Measurements from ENCODE around the gene BMPER.

BMPER gene

GRCh38 chr7:34034728-34035127, 129.4 kb downstream of the BMPER start:
- Histone ChIP-seq H3K36me3 (ENCODE audit: control insufficient read depth, insufficient read depth, low read length) (no peaks in the 10 kb centered on the region), H3K9ac (ENCODE audit: low read depth, low read length) (no peak overlapping the region), H3K4me1 (ENCODE audit: control insufficient read depth, insufficient read depth, low read length) (peaks cover 9% of the 10 kb centered on the region; the same call in 1 of the 2 replicates), H3K27ac (ENCODE audit: low read depth, low read length) (no peak overlapping the region), H3K4me3 (ENCODE audit: low read depth, low read length) (no peak overlapping the region), H3K9me3 (ENCODE audit: control insufficient read depth, insufficient read depth, low read length) (no peaks in the 10 kb centered on the region), H3K27me3 (ENCODE audit: control insufficient read depth, insufficient read depth, low read length) (no peaks in the 10 kb centered on the region)

GRCh38 chr7:34036051-34036920, 130.9 kb downstream of the BMPER start:
- Histone ChIP-seq H3K9ac (ENCODE audit: low read depth, low read length) (no peak overlapping the region), H3K4me1 (ENCODE audit: control insufficient read depth, insufficient read depth, low read length) (peaks cover 12% of the 10 kb centered on the region), H3K9me3 (ENCODE audit: control insufficient read depth, insufficient read depth, low read length) (no peaks in the 10 kb centered on the region), H3K4me3 (ENCODE audit: low read depth, low read length) (no peak overlapping the region), H3K27me3 (ENCODE audit: control insufficient read depth, insufficient read depth, low read length) (no peaks in the 10 kb centered on the region), H3K36me3 (ENCODE audit: control insufficient read depth, insufficient read depth, low read length) (no peaks in the 10 kb centered on the region), H3K27ac (ENCODE audit: low read depth, low read length) (no peak overlapping the region)

GRCh38 chr7:34036972-34037792, 131.8 kb downstream of the BMPER start:
- no peak overlapping the region for H3K9ac ChIP-seq (ENCODE audit: low read depth, low read length)
- H3K27ac ChIP-seq (ENCODE audit: low read depth, low read length): no peak overlapping the region
- H3K36me3 ChIP-seq (ENCODE audit: control insufficient read depth, insufficient read depth, low read length): no peaks in the 10 kb centered on the region
- no peaks in the 10 kb centered on the region for H3K9me3 ChIP-seq (ENCODE audit: control insufficient read depth, insufficient read depth, low read length)
- peaks cover 17% of the 10 kb centered on the region for H3K4me1 ChIP-seq (ENCODE audit: control insufficient read depth, insufficient read depth, low read length)
- no peaks in the 10 kb centered on the region for H3K27me3 ChIP-seq (ENCODE audit: control insufficient read depth, insufficient read depth, low read length)
- no peak overlapping the region for H3K4me3 ChIP-seq (ENCODE audit: low read depth, low read length)

- no peak overlapping the region for H3K4me3 ChIP-seq (ENCODE audit: low read depth, low read length)
- no peaks in the 10 kb centered on the region for H3K36me3 ChIP-seq (ENCODE audit: control insufficient read depth, insufficient read depth, low read length)
- peaks cover 17% of the 10 kb centered on the region for H3K4me1 ChIP-seq (ENCODE audit: control insufficient read depth, insufficient read depth, low read length)
- no peaks in the 10 kb centered on the region for H3K27me3 ChIP-seq (ENCODE audit: control insufficient read depth, insufficient read depth, low read length)
- no peak overlapping the region for H3K9ac ChIP-seq (ENCODE audit: low read depth, low read length)
- no peaks in the 10 kb centered on the region for H3K9me3 ChIP-seq (ENCODE audit: control insufficient read depth, insufficient read depth, low read length)
- no peak overlapping the region for H3K27ac ChIP-seq (ENCODE audit: low read depth, low read length)
Observed at GRCh38 chr7:34038816-34039470, 133.6 kb downstream of the BMPER start.

- H3K27me3 ChIP-seq (ENCODE audit: control insufficient read depth, insufficient read depth, low read length): no peaks in the 10 kb centered on the region
- no peak overlapping the region for H3K4me3 ChIP-seq (ENCODE audit: low read depth, low read length)
- no peaks in the 10 kb centered on the region for H3K36me3 ChIP-seq (ENCODE audit: control insufficient read depth, insufficient read depth, low read length)
- no peaks in the 10 kb centered on the region for H3K9me3 ChIP-seq (ENCODE audit: control insufficient read depth, insufficient read depth, low read length)
- H3K27ac ChIP-seq (ENCODE audit: low read depth, low read length): no peak overlapping the region
- no peak overlapping the region for H3K9ac ChIP-seq (ENCODE audit: low read depth, low read length)
- H3K4me1 ChIP-seq (ENCODE audit: control insufficient read depth, insufficient read depth, low read length): peaks cover 15% of the 10 kb centered on the region
Observed at GRCh38 chr7:34041707-34042106, 136.4 kb downstream of the BMPER start.

GRCh38 chr7:34042406-34042805, 137.1 kb downstream of the BMPER start:
- H3K4me1 ChIP-seq (ENCODE audit: control insufficient read depth, insufficient read depth, low read length): peaks cover 15% of the 10 kb centered on the region
- H3K9me3 ChIP-seq (ENCODE audit: control insufficient read depth, insufficient read depth, low read length): no peaks in the 10 kb centered on the region
- H3K9ac ChIP-seq (ENCODE audit: low read depth, low read length): no peak overlapping the region
- no peak overlapping the region for H3K4me3 ChIP-seq (ENCODE audit: low read depth, low read length)
- no peak overlapping the region for H3K27ac ChIP-seq (ENCODE audit: low read depth, low read length)
- H3K36me3 ChIP-seq (ENCODE audit: control insufficient read depth, insufficient read depth, low read length): no peaks in the 10 kb centered on the region
- H3K27me3 ChIP-seq (ENCODE audit: control insufficient read depth, insufficient read depth, low read length): no peaks in the 10 kb centered on the region

GRCh38 chr7:34043461-34044305, 138.3 kb downstream of the BMPER start:
- Histone ChIP-seq H3K27me3 (ENCODE audit: control insufficient read depth, insufficient read depth, low read length) (no peaks in the 10 kb centered on the region), H3K9ac (ENCODE audit: low read depth, low read length) (no peak overlapping the region), H3K4me1 (ENCODE audit: control insufficient read depth, insufficient read depth, low read length) (peaks cover 15% of the 10 kb centered on the region), H3K36me3 (ENCODE audit: control insufficient read depth, insufficient read depth, low read length) (no peaks in the 10 kb centered on the region), H3K9me3 (ENCODE audit: control insufficient read depth, insufficient read depth, low read length) (no peaks in the 10 kb centered on the region), H3K4me3 (ENCODE audit: low read depth, low read length) (no peak overlapping the region), H3K27ac (ENCODE audit: low read depth, low read length) (no peak overlapping the region)

GRCh38 chr7:34044306-34044643, 138.9 kb downstream of the BMPER start:
- peaks cover 15% of the 10 kb centered on the region for H3K4me1 ChIP-seq (ENCODE audit: control insufficient read depth, insufficient read depth, low read length)

GRCh38 chr7:34044734-34045353, 139.5 kb downstream of the BMPER start:
- Histone ChIP-seq H3K27ac (ENCODE audit: low read depth, low read length) (no peak overlapping the region), H3K9me3 (ENCODE audit: control insufficient read depth, insufficient read depth, low read length) (no peaks in the 10 kb centered on the region), H3K36me3 (ENCODE audit: control insufficient read depth, insufficient read depth, low read length) (no peaks in the 10 kb centered on the region), H3K4me3 (ENCODE audit: low read depth, low read length) (no peak overlapping the region), H3K4me1 (ENCODE audit: control insufficient read depth, insufficient read depth, low read length) (peaks cover 15% of the 10 kb centered on the region), H3K9ac (ENCODE audit: low read depth, low read length) (no peak overlapping the region), H3K27me3 (ENCODE audit: control insufficient read depth, insufficient read depth, low read length) (no peaks in the 10 kb centered on the region)

More at GRCh38 chr7:34044306-34044643, 138.9 kb downstream of the BMPER start:
- H3K9ac ChIP-seq (ENCODE audit: low read depth, low read length): no peak overlapping the region
- no peaks in the 10 kb centered on the region for H3K9me3 ChIP-seq (ENCODE audit: control insufficient read depth, insufficient read depth, low read length)
- no peak overlapping the region for H3K27ac ChIP-seq (ENCODE audit: low read depth, low read length)
- no peaks in the 10 kb centered on the region for H3K36me3 ChIP-seq (ENCODE audit: control insufficient read depth, insufficient read depth, low read length)
- H3K4me3 ChIP-seq (ENCODE audit: low read depth, low read length): no peak overlapping the region
- no peaks in the 10 kb centered on the region for H3K27me3 ChIP-seq (ENCODE audit: control insufficient read depth, insufficient read depth, low read length)

- Histone ChIP-seq H3K4me3 (ENCODE audit: low read depth, low read length) (no peak overlapping the region), H3K27ac (ENCODE audit: low read depth, low read length) (no peak overlapping the region), H3K9me3 (ENCODE audit: control insufficient read depth, insufficient read depth, low read length) (no peaks in the 10 kb centered on the region), H3K27me3 (ENCODE audit: control insufficient read depth, insufficient read depth, low read length) (no peaks in the 10 kb centered on the region), H3K36me3 (ENCODE audit: control insufficient read depth, insufficient read depth, low read length) (no peaks in the 10 kb centered on the region), H3K4me1 (ENCODE audit: control insufficient read depth, insufficient read depth, low read length) (peaks cover 7% of the 10 kb centered on the region; the same call in 1 of the 2 replicates), H3K9ac (ENCODE audit: low read depth, low read length) (no peak overlapping the region)
Observed at GRCh38 chr7:34048445-34048844, 143.1 kb downstream of the BMPER start.

Data from HUES48 (cell line).